DMS153 (cell line): Measurements from ENCODE around the gene CCDC59.

ENCODE experiments used
- DNase-seq: peaks from one replicate; lab custom pipeline; 2025; lab: John Stamatoyannopoulos, UW

Gene CCDC59

GRCh38 chr12:82314406-82314892, 43.7 kb downstream of the CCDC59 start:
- DNase-seq, result peak; percentile 80
